Colonic mucosa (tissue), 4 donors: ENCODE measurements around the gene PRDX2. TPM values are rescaled to one million over a fixed set of nuclear protein-coding genes. Genes with fewer than 3 reads are reported as not detected.
A peak's percentile ranks its signal among the peaks of the same experiment; 100 is the strongest.

Experiments used
- DNase-seq: peaks from one replicate; pipeline ENCODE4 v3.0.0-alpha.2; 2020
- H3K27ac ChIP-seq: fragments of 200-600 bp; one replicate; pipeline ENCODE4 v1.8.0; 2021
- H3K27me3 ChIP-seq: fragments of 200-600 bp; one replicate; pipeline ENCODE4 v1.8.0; 2021
- H3K36me3 ChIP-seq: fragments of 200-600 bp; one replicate; pipeline ENCODE4 v1.8.0; 2021
- H3K4me1 ChIP-seq: fragments of 200-600 bp; one replicate; pipeline ENCODE4 v1.8.0; 2021; ENCODE audit warnings: mild to moderate bottlenecking
- H3K4me3 ChIP-seq: fragments of 200-600 bp; one replicate; pipeline ENCODE4 v1.8.0; 2021
- H3K9ac ChIP-seq, 2 donors: one replicate each; pipeline ENCODE4 v1.7.0; 2013; ENCODE audit warnings: control low read depth in 2 of 2, low read depth in 2 of 2, low read length in 2 of 2
- H3K9me3 ChIP-seq: fragments of 200-600 bp; one replicate; pipeline ENCODE4 v1.8.0; 2021
- CTCF ChIP-seq: fragments of 200-600 bp; IDR thresholded peaks from one replicate; pipeline ENCODE4 v1.8.0; 2022; ENCODE audit warnings: antibody characterized with exemption, mild to moderate bottlenecking
- intact Hi-C: fragments of 100-400 bp; cut with DNase I; formaldehyde crosslinking; loops from one replicate; pipeline ENCODE4 v1.14.1; 2022
- total RNA-seq, 2 donors: library from RNA; stranded (reverse); fragmentation: NEBNext Ultra II Directional in 1 of 2; extraction: Animal tissue kit (Norgen Biotek cat#: 25700) in 1 of 2; gene quantifications; one replicate each; pipeline ENCODE4 v1.2.1, GENCODE V29; 2021
- donor health status: healthy.
- donor health status: DM: no; HTN: no; CAD: no.
- donor health status: DM: no; HTN: no; CAD: no.

Gene PRDX2
- total RNA-seq, 2 donors from 2014 or later = 347 to 417 TPM

- H3K9ac ChIP-seq = no peak overlapping the region
- H3K27ac ChIP-seq = no peak overlapping the region
- DNase-seq = no peak
- no peak for TF ChIP-seq CTCF
- H3K4me1 ChIP-seq = no peaks in the 10 kb centered on the region
- no peaks in the 10 kb centered on the region for H3K9me3 ChIP-seq
- no peaks in the 10 kb centered on the region for H3K27me3 ChIP-seq
- intact Hi-C loops = no loop called here
- H3K4me3 ChIP-seq = no peak overlapping the region
- H3K36me3 ChIP-seq = no peaks in the 10 kb centered on the region
Measured at GRCh38 chr19:12815088-12815487, 13.5 kb upstream of the PRDX2 start.

GRCh38 chr19:12806242-12807081 lies 4.9 kb upstream of the PRDX2 start, which contains the start of gene RNASEH2A:
TSS of gene RNASEH2A (plus strand) at chr19:12806584. CDS start at chr19:12806674, 90 bp downstream.
- TF ChIP-seq CTCF = no peak
- DNase-seq = peak; percentile 90
- intact Hi-C loops = no loop called here
- Histone ChIP-seq H3K4me3 (peak within 1 kb of the TSS; percentile 82), H3K4me1 (peaks cover 7% of the 10 kb centered on the region), H3K27me3 (no peaks in the 10 kb centered on the region), H3K27ac (no peak within 1 kb of the TSS), H3K9ac (peak within 1 kb of the TSS; percentile 77 to 97), H3K9me3 (no peaks in the 10 kb centered on the region), H3K36me3 (no peaks in the 10 kb centered on the region)

- H3K4me1 ChIP-seq = peaks cover 7% of the 10 kb centered on the region
- H3K27me3 ChIP-seq = no peaks in the 10 kb centered on the region
- no peak for DNase-seq
- no peak overlapping the region for H3K4me3 ChIP-seq
- no peak overlapping the region for H3K27ac ChIP-seq
- intact Hi-C loops = no loop called here
- H3K9ac ChIP-seq = no peak overlapping the region
- H3K36me3 ChIP-seq = no peaks in the 10 kb centered on the region
- no peaks in the 10 kb centered on the region for H3K9me3 ChIP-seq
- no peak for TF ChIP-seq CTCF
Measured at GRCh38 chr19:12804051-12804450, 2.5 kb upstream of the PRDX2 start.

GRCh38 chr19:12802267-12803106 lies 887 bp upstream of the PRDX2 start:
- no peaks in the 10 kb centered on the region for H3K36me3 ChIP-seq
- no peaks in the 10 kb centered on the region for H3K9me3 ChIP-seq
- no peak for TF ChIP-seq CTCF
- H3K4me3 ChIP-seq = peak overlapping the region; percentile 68
- H3K27me3 ChIP-seq = no peaks in the 10 kb centered on the region
- H3K4me1 ChIP-seq = peaks cover 7% of the 10 kb centered on the region
- H3K27ac ChIP-seq = peak overlapping the region; percentile 48
- DNase-seq = peak; percentile 57
- intact Hi-C loops = no loop called here
- H3K9ac ChIP-seq = peak overlapping the region; percentile 92 to 99

GRCh38 chr19:12800923-12801465 lies 606 bp downstream of the PRDX2 start:
- intact Hi-C loops = no loop called here
- no peaks in the 10 kb centered on the region for H3K27me3 ChIP-seq
- H3K4me1 ChIP-seq = peaks cover 4% of the 10 kb centered on the region
- no peaks in the 10 kb centered on the region for H3K36me3 ChIP-seq
- H3K9ac ChIP-seq = peak overlapping the region; percentile 92 to 99
- DNase-seq = peak; percentile 44
- no peak for TF ChIP-seq CTCF
- H3K4me3 ChIP-seq = peak overlapping the region; percentile 68
- H3K9me3 ChIP-seq = no peaks in the 10 kb centered on the region
- H3K27ac ChIP-seq = peak overlapping the region; percentile 48
